OCI-LY7 (cell line): ENCODE results near the gene ATXN1. TPM values are rescaled to one million over a fixed set of nuclear protein-coding genes. Genes with fewer than 3 reads are reported as not detected.

Experiments
- BruUV-seq: library from RNA; stranded (reverse); fragments of 400-500 nt; replicated peaks from 2 replicates; lab custom pipeline; 2021; lab: Mats Ljungman, UMichigan
- CTCF ChIA-PET: fragments of 300-600 bp; sonication (Branson Sonifier 250); formaldehyde crosslinking; loops from one replicate; lab custom pipeline; 2022; ENCODE audit warnings: antibody characterized with exemption; ENCODE audit not compliant: unreplicated experiment; lab: Charles Lee
- POLR2A ChIA-PET: fragments of 300-600 bp; sonication (Branson Sonifier 250); formaldehyde crosslinking; loops from one replicate; lab custom pipeline; 2022; ENCODE audit warnings: antibody characterized with exemption; lab: Charles Lee
- DNase-seq: peaks from one replicate; pipeline ENCODE4 v3.0.0-alpha.2; 2015; ENCODE audit warnings: low spot score
- H2AFZ ChIP-seq: fragments of 200-600 bp; sonication (generic), shearing (Covaris generic); 2 replicates; pipeline ENCODE4 v1.6.1; 2014; ENCODE audit warnings: mild to moderate bottlenecking, antibody characterized with exemption, low read length, moderate library complexity
- H3K27ac ChIP-seq: fragments of 200-600 bp; sonication (generic); 2 replicates; pipeline ENCODE4 v1.5.1; 2014; ENCODE audit warnings: mixed run types, low read depth, mild to moderate bottlenecking, moderate library complexity, low read length, inconsistent platforms; ENCODE audit not compliant: poor library complexity, severe bottlenecking
- H3K36me3 ChIP-seq: fragments of 200-600 bp; sonication (generic); 2 replicates; pipeline ENCODE4 v1.6.1; 2014; ENCODE audit warnings: mild to moderate bottlenecking, antibody characterized with exemption, low read length, moderate library complexity, mixed read lengths; ENCODE audit not compliant: insufficient read depth
- H3K4me1 ChIP-seq: fragments of 200-600 bp; sonication (generic); 2 replicates; pipeline ENCODE4 v1.5.1; 2014; ENCODE audit warnings: mild to moderate bottlenecking, low read length; ENCODE audit not compliant: insufficient read depth, poor library complexity, severe bottlenecking
- H3K4me2 ChIP-seq: fragments of 200-600 bp; sonication (generic); 2 replicates; pipeline ENCODE4 v1.6.1; 2014; ENCODE audit warnings: mild to moderate bottlenecking, low read length
- H3K4me3 ChIP-seq: fragments of 200-600 bp; sonication (generic); 2 replicates; pipeline ENCODE4 v1.5.1; 2014; ENCODE audit warnings: mild to moderate bottlenecking, low read depth, low read length; ENCODE audit not compliant: poor library complexity, severe bottlenecking
- H3K79me2 ChIP-seq: fragments of 200-600 bp; sonication (generic); 2 replicates; pipeline ENCODE4 v1.6.1; 2016; ENCODE audit warnings: low read depth, mild to moderate bottlenecking, low read length, moderate library complexity, mixed read lengths; ENCODE audit not compliant: insufficient read depth
- H3K9me2 ChIP-seq: fragments of 200-600 bp; sonication (generic); 2 replicates; pipeline ENCODE4 v1.6.1; 2016; ENCODE audit warnings: mild to moderate bottlenecking, low read length, mixed read lengths; ENCODE audit not compliant: insufficient read depth
- H3K9me3 ChIP-seq: fragments of 200-600 bp; sonication (generic); 2 replicates; pipeline ENCODE4 v1.6.1; 2014; ENCODE audit warnings: mild to moderate bottlenecking, mixed run types, low read length, mixed read lengths
- H4K20me1 ChIP-seq: fragments of 200-600 bp; sonication (generic); 2 replicates; pipeline ENCODE4 v1.6.1; 2014; ENCODE audit warnings: mild to moderate bottlenecking, antibody characterized with exemption, low read length, moderate library complexity, mixed read lengths; ENCODE audit not compliant: insufficient read depth
- EZH2phosphoT487 ChIP-seq: fragments of 200-600 bp; sonication (generic); IDR thresholded peaks from 2 replicates; pipeline ENCODE4 v1.6.1; 2018; ENCODE audit warnings: low read depth, borderline replicate concordance, mild to moderate bottlenecking, mixed run types, antibody characterized with exemption, low read length, moderate library complexity, mixed read lengths
- intact Hi-C: fragments of 100-400 bp; cut with micrococcal nuclease; formaldehyde crosslinking; loops from one replicate; pipeline ENCODE4 v1.10.0; 2022; ENCODE audit not compliant: unreplicated experiment
- total RNA-seq, 2 experiments: library from RNA; depleted of rRNA in 1 of 2; stranded (reverse); fragments of >200 nt in 1 of 2; shearing (Covaris generic) in 1 of 2; gene quantifications; 2 replicates each; pipeline ENCODE4 v1.2.3, GENCODE V29; 2014 to 2022
- TF ChIP-seq, protein P1 (sequence below): fragments of 200-600 bp; sonication (generic); conservative IDR thresholded peaks from 2 replicates; pipeline ENCODE4 v1.5.1; 2014; ENCODE audit warnings: mild to moderate bottlenecking, antibody characterized with exemption, low read length, moderate library complexity, mixed read lengths

Gene ATXN1
- total RNA-seq, 2 experiments from 2014 or later: not detected

GRCh38 chr6:16372029-16372776 lies 389.1 kb downstream of the ATXN1 start:
- no TSS peak for BruUV-seq
- Histone ChIP-seq H3K79me2 (no peaks in the 10 kb centered on the region), H3K36me3 (no peaks in the 10 kb centered on the region), H3K4me3 (no peak overlapping the region), H3K4me2 (no peak overlapping the region), H3K9me3 (no peaks in the 10 kb centered on the region), H4K20me1 (no peaks in the 10 kb centered on the region), H3K4me1 (no peaks in the 10 kb centered on the region), H3K9me2 (no peaks in the 10 kb centered on the region), H3K27ac (no peak overlapping the region), H2AFZ (no peak overlapping the region)
- intact Hi-C loops: no loop called here
- ChIA-PET CTCF (no interaction called here), POLR2A (no interaction called here)
- TF ChIP-seq EZH2phosphoT487: no peak
- TF ChIP-seq, protein P1, sequence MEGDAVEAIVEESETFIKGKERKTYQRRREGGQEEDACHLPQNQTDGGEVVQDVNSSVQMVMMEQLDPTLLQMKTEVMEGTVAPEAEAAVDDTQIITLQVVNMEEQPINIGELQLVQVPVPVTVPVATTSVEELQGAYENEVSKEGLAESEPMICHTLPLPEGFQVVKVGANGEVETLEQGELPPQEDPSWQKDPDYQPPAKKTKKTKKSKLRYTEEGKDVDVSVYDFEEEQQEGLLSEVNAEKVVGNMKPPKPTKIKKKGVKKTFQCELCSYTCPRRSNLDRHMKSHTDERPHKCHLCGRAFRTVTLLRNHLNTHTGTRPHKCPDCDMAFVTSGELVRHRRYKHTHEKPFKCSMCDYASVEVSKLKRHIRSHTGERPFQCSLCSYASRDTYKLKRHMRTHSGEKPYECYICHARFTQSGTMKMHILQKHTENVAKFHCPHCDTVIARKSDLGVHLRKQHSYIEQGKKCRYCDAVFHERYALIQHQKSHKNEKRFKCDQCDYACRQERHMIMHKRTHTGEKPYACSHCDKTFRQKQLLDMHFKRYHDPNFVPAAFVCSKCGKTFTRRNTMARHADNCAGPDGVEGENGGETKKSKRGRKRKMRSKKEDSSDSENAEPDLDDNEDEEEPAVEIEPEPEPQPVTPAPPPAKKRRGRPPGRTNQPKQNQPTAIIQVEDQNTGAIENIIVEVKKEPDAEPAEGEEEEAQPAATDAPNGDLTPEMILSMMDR: no peak
- DNase-seq: no peak

- POLR2A ChIA-PET: interaction anchor here (0.8 kb wide), 1 partner anchor 35 kb away, joined by 5 read pairs; no protein-coding TSS in a partner anchor
- no peak overlapping the region for H3K4me3 ChIP-seq
- no peak overlapping the region for H3K27ac ChIP-seq
- no peaks in the 10 kb centered on the region for H3K9me3 ChIP-seq
- H2AFZ ChIP-seq: no peak overlapping the region
- TF ChIP-seq, protein P1: no peak
- no peak for TF ChIP-seq EZH2phosphoT487
- H3K79me2 ChIP-seq: no peaks in the 10 kb centered on the region
- H3K36me3 ChIP-seq: no peaks in the 10 kb centered on the region
- no peaks in the 10 kb centered on the region for H3K4me1 ChIP-seq
- H3K4me2 ChIP-seq: no peak overlapping the region
- H3K9me2 ChIP-seq: no peaks in the 10 kb centered on the region
- intact Hi-C loops: no loop called here
- no peaks in the 10 kb centered on the region for H4K20me1 ChIP-seq
- CTCF ChIA-PET: no interaction called here
- no peak for DNase-seq
- BruUV-seq: no TSS peak
Observed at GRCh38 chr6:16371401-16371800, 389.9 kb downstream of the ATXN1 start.

- intact Hi-C loops: no loop called here
- no peaks in the 10 kb centered on the region for H3K9me2 ChIP-seq
- no peak overlapping the region for H3K4me3 ChIP-seq
- TF ChIP-seq, protein P1: no peak
- TF ChIP-seq EZH2phosphoT487: no peak
- H3K4me2 ChIP-seq: no peak overlapping the region
- H3K9me3 ChIP-seq: no peaks in the 10 kb centered on the region
- no peaks in the 10 kb centered on the region for H3K79me2 ChIP-seq
- no peak overlapping the region for H2AFZ ChIP-seq
- no TSS peak for BruUV-seq
- no peak for DNase-seq
- H4K20me1 ChIP-seq: no peaks in the 10 kb centered on the region
- ChIA-PET CTCF (no interaction called here), POLR2A (interaction anchor here (0.6 to 0.9 kb wide), 4 partner anchors 36 to 392 kb away, joined by 3 to 5 read pairs (median 3); no protein-coding TSS in a partner anchor)
- H3K4me1 ChIP-seq: no peaks in the 10 kb centered on the region
- no peak overlapping the region for H3K27ac ChIP-seq
- no peaks in the 10 kb centered on the region for H3K36me3 ChIP-seq
Observed at GRCh38 chr6:16370943-16371342, 390.3 kb downstream of the ATXN1 start.
